ENCODE results near the gene WDSUB1.

The WDSUB1 gene

GRCh38 chr2:159285929-159286708 lies at the start of gene WDSUB1:
Gene WDSUB1 (minus strand): TSS chr2:159286703. CDS start chr2:159283069, 3,634 bp downstream.
- no peak for DNase-seq

GRCh38 chr2:159326569-159327255 lies 40.2 kb upstream of the WDSUB1 start:
- DNase-seq, result no peak

GRCh38 chr2:159322419-159322818 lies 35.9 kb upstream of the WDSUB1 start:
- no peak for DNase-seq

- no peak for DNase-seq
Observed at GRCh38 chr2:159317392-159318088, 31.0 kb upstream of the WDSUB1 start.

GRCh38 chr2:159307942-159308341 lies 21.4 kb upstream of the WDSUB1 start:
- DNase-seq, result no peak

- DNase-seq, result no peak
Observed at GRCh38 chr2:159300586-159300985, 14.1 kb upstream of the WDSUB1 start.

- no peak for DNase-seq
Observed at GRCh38 chr2:159298967-159299366, 12.5 kb upstream of the WDSUB1 start.

- DNase-seq, result no peak
Observed at GRCh38 chr2:159297042-159297707, 10.7 kb upstream of the WDSUB1 start.

- no peak for DNase-seq
Observed at GRCh38 chr2:159292157-159292556, 5.7 kb upstream of the WDSUB1 start.

GRCh38 chr2:159290289-159290907 lies 3.9 kb upstream of the WDSUB1 start:
- DNase-seq, result no peak

GRCh38 chr2:159287733-159288132 lies 1.2 kb upstream of the WDSUB1 start:
- DNase-seq, result no peak

GRCh38 chr2:159286709-159287441 lies 372 bp upstream of the WDSUB1 start:
- DNase-seq, result peak; percentile 94

- DNase-seq, result no peak
Observed at GRCh38 chr2:159285433-159285832, 1.1 kb downstream of the WDSUB1 start.

- no peak for DNase-seq
Observed at GRCh38 chr2:159283529-159283928, 3.0 kb downstream of the WDSUB1 start.

GRCh38 chr2:159281002-159281401 lies 5.5 kb downstream of the WDSUB1 start:
- no peak for DNase-seq

GRCh38 chr2:159279700-159280099 lies 6.8 kb downstream of the WDSUB1 start:
- DNase-seq, result no peak

GRCh38 chr2:159275111-159275510 lies 11.4 kb downstream of the WDSUB1 start:
- DNase-seq, result no peak

- DNase-seq, result no peak
Observed at GRCh38 chr2:159272156-159272555, 14.3 kb downstream of the WDSUB1 start.

GRCh38 chr2:159270744-159271379 lies 15.6 kb downstream of the WDSUB1 start:
- DNase-seq, result no peak

GRCh38 chr2:159267921-159268320 lies 18.6 kb downstream of the WDSUB1 start:
- DNase-seq, result no peak

- no peak for DNase-seq
Observed at GRCh38 chr2:159266554-159266953, 19.9 kb downstream of the WDSUB1 start.

All from activated CD4-positive, alpha-beta T cell treated with anti-CD3 and anti-CD28 coated beads for 1 hour (primary cell).